GM23338 (cell line): ENCODE data around the gene ERVH48-1. TPM values are rescaled to one million over a fixed set of nuclear protein-coding genes. Genes with fewer than 3 reads are reported as not detected.

Experiments
- ATAC-seq: fragments of 200-7000 bp; cut with Tn5 transposase; 3 replicates; pipeline ENCODE4 v1.9.1; 2020
- DNase-seq: peaks from one replicate; pipeline ENCODE4 v3.0.0-alpha.2; 2015; ENCODE audit warnings: low spot score
- H2AFZ ChIP-seq: fragments of 200-600 bp; sonication (generic); 2 replicates; pipeline ENCODE4 v1.8.0; 2016; ENCODE audit warnings: antibody characterized with exemption, mild to moderate bottlenecking, moderate library complexity
- H3F3A ChIP-seq: fragments of 200-600 bp; sonication (generic); replicated peaks from 2 replicates; pipeline ENCODE4 v1.8.0; 2017; ENCODE audit warnings: antibody characterized with exemption, mixed run types, low read depth
- H3K27ac ChIP-seq: fragments of 200-600 bp; sonication (generic); 2 replicates; pipeline ENCODE4 v1.6.1; 2016; ENCODE audit warnings: low read depth
- H3K27me3 ChIP-seq: fragments of 200-600 bp; sonication (generic); 2 replicates; pipeline ENCODE4 v1.8.0; 2016; ENCODE audit warnings: mild to moderate bottlenecking, mixed run types, moderate library complexity; ENCODE audit not compliant: insufficient read depth
- H3K36me3 ChIP-seq: fragments of 200-600 bp; sonication (generic); 2 replicates; pipeline ENCODE4 v1.8.0; 2016; ENCODE audit warnings: mild to moderate bottlenecking; ENCODE audit not compliant: insufficient read depth
- H3K4me1 ChIP-seq: fragments of 200-600 bp; sonication (generic); 2 replicates; pipeline ENCODE4 v1.8.0; 2016; ENCODE audit warnings: mild to moderate bottlenecking, moderate library complexity; ENCODE audit not compliant: insufficient read depth
- H3K4me2 ChIP-seq: fragments of 200-600 bp; sonication (generic); 2 replicates; pipeline ENCODE4 v1.7.1; 2017; ENCODE audit warnings: mixed run types
- H3K4me3 ChIP-seq: fragments of 200-600 bp; sonication (generic); 2 replicates; pipeline ENCODE4 v1.6.1; 2016; ENCODE audit warnings: mixed run types
- H3K79me2 ChIP-seq: fragments of 200-600 bp; sonication (generic); replicated peaks from 2 replicates; pipeline ENCODE4 v1.8.0; 2017; ENCODE audit warnings: mild to moderate bottlenecking; ENCODE audit not compliant: insufficient read depth
- H3K9me2 ChIP-seq: fragments of 200-600 bp; sonication (generic); 2 replicates; pipeline ENCODE4 v1.8.0; 2017; ENCODE audit not compliant: insufficient read depth
- H4K20me1 ChIP-seq: fragments of 200-600 bp; sonication (generic); replicated peaks from 2 replicates; pipeline ENCODE4 v1.8.0; 2017; ENCODE audit warnings: mild to moderate bottlenecking; ENCODE audit not compliant: insufficient read depth
- H3K27ac Mint-ChIP-seq: 2 replicates; pipeline ENCODE4 v1.8.0; 2020; ENCODE audit warnings: inconsistent platforms, mild to moderate bottlenecking, moderate library complexity, mixed read lengths
- H3K27me3 Mint-ChIP-seq: 3 replicates; pipeline ENCODE4 v1.8.0; 2022; ENCODE audit warnings: low read depth, mild to moderate bottlenecking, moderate library complexity, mixed read lengths, inconsistent platforms; ENCODE audit not compliant: insufficient read depth, poor library complexity
- H3K36me3 Mint-ChIP-seq: 3 replicates; pipeline ENCODE4 v1.8.0; 2021; ENCODE audit warnings: low read depth, mild to moderate bottlenecking, inconsistent platforms, moderate library complexity, mixed read lengths
- H3K4me1 Mint-ChIP-seq: 3 replicates; pipeline ENCODE4 v1.8.0; 2020; ENCODE audit warnings: mild to moderate bottlenecking, inconsistent platforms, mixed read lengths
- H3K4me3 Mint-ChIP-seq: 3 replicates; pipeline ENCODE4 v1.8.0; 2021; ENCODE audit warnings: moderate library complexity, mild to moderate bottlenecking, inconsistent platforms, mixed read lengths
- H3K9me3 Mint-ChIP-seq: 3 replicates; pipeline ENCODE4 v1.8.0; 2020; ENCODE audit warnings: moderate library complexity, mild to moderate bottlenecking, inconsistent platforms, mixed read lengths
- CREB1 ChIP-seq: fragments of 250-450 bp; sonication (Bioruptor Pico); IDR thresholded peaks from 2 replicates; pipeline ENCODE4 v1.5.0; 2020; ENCODE audit warnings: low read depth, mild to moderate bottlenecking, moderate library complexity
- CTCF ChIP-seq, 2 experiments: fragments of 200-600 bp in 1 of 2; sonication (generic) in 1 of 2; conservative IDR thresholded peaks; 2 replicates each; pipeline versions ENCODE4 v1.5.1 to v1.6.1; 2016 to 2017; ENCODE audit warnings: antibody characterized with exemption in 2 of 2, low read depth in 2 of 2, mild to moderate bottlenecking in 2 of 2, moderate library complexity in 1 of 2
- ETS1 ChIP-seq: IDR thresholded peaks from 2 replicates; pipeline ENCODE4 v1.6.1; 2016; ENCODE audit warnings: antibody characterized with exemption
- EZH2 ChIP-seq: fragments of 200-600 bp; sonication (generic); IDR thresholded peaks from one replicate; pipeline ENCODE4 v1.8.0; 2017; ENCODE audit warnings: antibody characterized with exemption, mild to moderate bottlenecking, low read depth; ENCODE audit not compliant: unreplicated experiment
- EZH2phosphoT487 ChIP-seq: fragments of 200-600 bp; sonication (generic); IDR thresholded peaks from one replicate; pipeline ENCODE4 v1.8.1; 2018; ENCODE audit warnings: antibody characterized with exemption; ENCODE audit not compliant: unreplicated experiment
- JUNB ChIP-seq: IDR thresholded peaks from one replicate; pipeline ENCODE4 v1.6.1; 2016; ENCODE audit warnings: antibody characterized with exemption; ENCODE audit not compliant: unreplicated experiment
- NANOG ChIP-seq: IDR thresholded peaks from 2 replicates; pipeline ENCODE4 v1.6.1; 2016; ENCODE audit warnings: antibody characterized with exemption, borderline replicate concordance
- POLR2AphosphoS5 ChIP-seq: IDR thresholded peaks from 2 replicates; pipeline ENCODE4 v1.6.1; 2016; ENCODE audit warnings: antibody characterized with exemption, low read depth
- REST ChIP-seq: IDR thresholded peaks from one replicate; pipeline ENCODE4 v1.6.1; 2018; ENCODE audit warnings: antibody characterized with exemption; ENCODE audit not compliant: unreplicated experiment
- STAT1 ChIP-seq: IDR thresholded peaks from one replicate; pipeline ENCODE4 v1.6.1; 2016; ENCODE audit warnings: antibody characterized with exemption; ENCODE audit not compliant: unreplicated experiment
- ZNF114 ChIP-seq: fragments of 250-450 bp; sonication (Bioruptor Pico); IDR thresholded peaks from 2 replicates; pipeline ENCODE4 v1.5.0; 2020; ENCODE audit warnings: mild to moderate bottlenecking, moderate library complexity
- ZNF331 ChIP-seq: fragments of 250-450 bp; sonication (Bioruptor Pico); IDR thresholded peaks from 2 replicates; pipeline ENCODE4 v1.5.0; 2020; ENCODE audit warnings: low read depth, mild to moderate bottlenecking, moderate library complexity
- ZNF462 ChIP-seq: fragments of 250-450 bp; sonication (Bioruptor Pico); IDR thresholded peaks from 2 replicates; pipeline ENCODE4 v1.5.0; 2020; ENCODE audit warnings: mild to moderate bottlenecking, moderate library complexity
- polyA plus RNA-seq: library from polyadenylated mRNA; unstranded; fragments of >200 nt; fragmentation: Nextera tagmentation; extraction: Ambion mirVana; gene quantifications from 2 replicates; pipeline ENCODE4 v1.2.1, GENCODE V29; 2016
- total RNA-seq: library from RNA; depleted of rRNA; stranded (reverse); fragments of >200 nt; shearing (Covaris generic); gene quantifications from 2 replicates; pipeline ENCODE4 v1.2.3, GENCODE V29; 2014

Gene ERVH48-1
- total and polyA plus RNA-seq, 2 experiments from 2014 or later = 31.7 to 37.0 TPM

GRCh38 chr21:42905195-42905594 is 20.2 kb downstream of the ERVH48-1 start:
- Mint-ChIP-seq H3K4me1 (no peaks in the 10 kb centered on the region; the same call in 2 of the 3 replicates), H3K9me3 (peaks cover 5% of the 10 kb centered on the region; the same call in 1 of the 3 replicates), H3K27me3 (no peaks in the 10 kb centered on the region), H3K27ac (no peak overlapping the region), H3K36me3 (peaks cover 84% of the 10 kb centered on the region), H3K4me3 (no peak overlapping the region)
- no peaks in the 10 kb centered on the region for H3K4me1 ChIP-seq
- H4K20me1 ChIP-seq = peaks cover 11% of the 10 kb centered on the region
- no peak overlapping the region for H3K27ac ChIP-seq
- no peaks in the 10 kb centered on the region for H3K27me3 ChIP-seq
- DNase-seq (no peak), ATAC-seq (no peak)
- no peak overlapping the region for H2AFZ ChIP-seq
- no peaks in the 10 kb centered on the region for H3K9me2 ChIP-seq
- H3K4me3 ChIP-seq = no peak overlapping the region
- peaks cover 50% of the 10 kb centered on the region for H3K36me3 ChIP-seq
- H3K4me2 ChIP-seq = no peak overlapping the region
- H3K79me2 ChIP-seq = peaks cover 10% of the 10 kb centered on the region
- no peaks in the 10 kb centered on the region for H3F3A ChIP-seq
- TF ChIP-seq ZNF114 (CRISPR knock-in tag) (no peak), ZNF462 (CRISPR knock-in tag) (no peak), POLR2AphosphoS5 (no peak), JUNB (no peak), CREB1 (CRISPR knock-in tag) (no peak), NANOG (no peak), EZH2phosphoT487 (no peak), ETS1 (no peak), ZNF331 (CRISPR knock-in tag) (no peak), EZH2 (no peak), CTCF (conservative IDR thresholded peaks at IDR 0.05; ENCODE audit: low read depth in 2 of 2) (no peak), REST (no peak), STAT1 (no peak)
